Gastrocnemius medialis (tissue), 4 donors: ENCODE measurements around the gene ZIM2.

Source experiments
- CTCF ChIP-seq, 5 experiments: fragments of 450-650 bp in 3 of 5; fragments of 200-600 bp in 2 of 5; sonication (generic) in 2 of 5; IDR thresholded peaks in 4 of 5; conservative IDR thresholded peaks in 1 of 5; 1 replicate in 4 of 5; 2 replicates in 1 of 5; pipeline ENCODE4 v1.5.1; 2016 to 2019; ENCODE audit warnings: antibody characterized with exemption in 5 of 5, mild to moderate bottlenecking in 3 of 5, moderate library complexity in 3 of 5
- POLR2A ChIP-seq, 2 donors: fragments of 450-650 bp; IDR thresholded peaks; one replicate each; pipeline ENCODE4 v1.6.1; 2017; ENCODE audit warnings: antibody characterized with exemption in 2 of 2, mild to moderate bottlenecking in 2 of 2, moderate library complexity in 2 of 2

DNA sequence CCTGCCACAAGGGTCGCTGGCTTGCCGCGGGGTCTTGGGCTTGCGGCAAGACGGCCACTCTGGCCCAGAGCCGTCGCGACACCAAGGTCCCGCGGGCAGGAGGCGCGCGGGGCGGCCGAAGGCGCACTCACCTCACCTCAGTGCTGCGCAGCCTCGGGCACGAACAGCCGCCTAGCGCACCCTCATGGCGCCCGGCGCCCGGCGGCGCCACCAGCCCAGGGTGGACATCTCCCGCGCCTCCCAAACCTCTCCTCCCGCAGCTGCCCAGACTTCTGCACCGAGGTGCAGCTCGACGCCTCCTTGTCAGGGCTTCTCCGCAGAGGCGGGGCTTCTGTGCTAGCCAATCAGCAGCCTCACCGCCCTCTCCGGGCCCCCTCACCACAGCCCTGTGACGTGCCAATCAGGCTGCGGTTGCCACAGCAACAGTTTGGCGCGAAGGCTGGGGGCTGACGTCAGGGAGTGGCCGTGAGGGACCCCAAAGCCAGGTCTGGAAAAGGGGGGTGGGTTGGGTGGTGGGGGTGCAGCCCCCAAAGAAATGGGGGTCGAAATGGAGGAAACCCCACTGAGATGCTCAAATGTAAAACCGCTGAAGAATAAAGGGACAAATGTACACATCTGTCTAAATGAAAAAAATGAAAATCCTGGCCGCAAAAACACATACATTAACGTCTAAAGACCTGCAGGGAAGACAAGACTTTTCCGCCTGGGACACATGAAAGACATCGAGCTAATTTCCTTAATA, at the start of gene ZIM2, which contains the start of gene PEG3:
- no peak for TF ChIP-seq CTCF (IDR thresholded peaks at IDR 0.05 in 4 of 5, conservative IDR thresholded peaks at IDR 0.05 in 1 of 5)
- no peak for TF ChIP-seq POLR2A (IDR thresholded peaks at IDR 0.05)
